Type B pancreatic cell (in vitro differentiated cells): ENCODE measurements around the gene NR2F1. TPM values are rescaled to one million over a fixed set of nuclear protein-coding genes. Genes with fewer than 3 reads are reported as not detected.

Source experiments
- DNase-seq: peaks from one replicate; pipeline ENCODE4 v3.0.0; 2021; ENCODE audit warnings: mixed read lengths; ENCODE audit not compliant: unreplicated experiment; ENCODE audit errors: extremely low spot score
- H3K27ac Mint-ChIP-seq: 2 replicates; pipeline ENCODE4 v1.8.0; 2021; ENCODE audit warnings: mild to moderate bottlenecking, mixed read lengths
- H3K27me3 Mint-ChIP-seq: 2 replicates; pipeline ENCODE4 v1.8.0; 2021; ENCODE audit warnings: mixed read lengths
- H3K36me3 Mint-ChIP-seq: 2 replicates; pipeline ENCODE4 v1.8.0; 2021; ENCODE audit warnings: mixed read lengths
- H3K4me1 Mint-ChIP-seq: one replicate; pipeline ENCODE4 v1.8.0; 2021; ENCODE audit warnings: mixed read lengths; ENCODE audit not compliant: unreplicated experiment
- H3K4me3 Mint-ChIP-seq: 2 replicates; pipeline ENCODE4 v1.8.0; 2021; ENCODE audit warnings: mild to moderate bottlenecking, mixed read lengths
- H3K9me3 Mint-ChIP-seq: 2 replicates; pipeline ENCODE4 v1.8.0; 2021; ENCODE audit warnings: mixed read lengths
- total RNA-seq: library from RNA; stranded (reverse); gene quantifications from 2 replicates; pipeline ENCODE4 v1.2.1, GENCODE V29; 2021; ENCODE audit warnings: low replicate concordance
- TF ChIP-seq, protein P1 (sequence below): fragments of 200-600 bp; sonication (generic); conservative IDR thresholded peaks from 2 replicates; pipeline ENCODE4 v1.5.0; 2021; ENCODE audit warnings: antibody characterized with exemption, mild to moderate bottlenecking

Gene NR2F1
- total RNA-seq, 1 donor from 2014 or later, result 126 TPM

DNA sequence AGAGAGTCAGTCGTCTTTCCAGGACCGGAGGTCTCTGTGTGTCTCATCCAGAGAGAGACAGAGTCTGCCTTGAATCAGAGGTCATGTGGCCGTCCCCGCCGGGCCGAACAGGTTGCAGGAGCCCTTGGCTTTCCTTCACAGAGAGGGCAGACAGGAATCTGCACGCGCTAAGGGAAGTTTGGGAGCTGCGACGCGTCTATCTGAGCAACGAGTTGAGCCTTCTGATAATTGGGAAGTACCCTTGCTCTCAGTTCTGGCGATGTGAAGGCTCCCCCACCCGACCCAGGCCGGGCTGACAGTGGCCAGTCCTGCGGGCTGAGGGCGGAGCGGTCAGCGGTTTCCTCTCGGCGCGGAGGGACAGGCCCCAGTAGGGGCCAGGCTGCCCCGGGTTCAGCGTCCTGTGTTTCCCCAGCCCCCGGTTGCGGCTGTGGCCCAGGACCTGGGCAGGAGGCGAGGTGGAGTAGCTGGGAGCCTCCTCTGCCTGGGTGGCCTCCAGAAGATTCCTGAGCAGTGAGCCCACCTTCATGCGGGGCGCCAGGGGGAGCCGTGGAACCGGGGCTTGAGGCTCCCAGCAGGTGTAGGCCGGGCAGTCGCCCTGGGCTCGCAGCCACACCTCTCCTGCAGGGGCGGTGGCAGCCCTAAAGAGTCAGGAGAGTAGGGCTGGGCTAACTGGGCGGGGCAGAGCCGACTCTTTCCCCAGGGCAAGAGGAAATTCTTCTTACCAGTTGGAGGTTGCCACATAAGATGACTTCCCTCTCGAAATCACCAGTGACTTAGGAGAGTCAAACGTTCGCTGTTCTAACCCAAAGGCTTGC is 13.9 kb downstream of the NR2F1 start:
- Mint-ChIP-seq H3K27ac (no peak overlapping the region), H3K9me3 (no peaks in the 10 kb centered on the region), H3K36me3 (peaks cover 32% of the 10 kb centered on the region), H3K4me1 (peaks cover 11% of the 10 kb centered on the region), H3K4me3 (no peak overlapping the region), H3K27me3 (peaks cover 48% of the 10 kb centered on the region)
- DNase-seq, result no peak
- TF ChIP-seq, protein P1, sequence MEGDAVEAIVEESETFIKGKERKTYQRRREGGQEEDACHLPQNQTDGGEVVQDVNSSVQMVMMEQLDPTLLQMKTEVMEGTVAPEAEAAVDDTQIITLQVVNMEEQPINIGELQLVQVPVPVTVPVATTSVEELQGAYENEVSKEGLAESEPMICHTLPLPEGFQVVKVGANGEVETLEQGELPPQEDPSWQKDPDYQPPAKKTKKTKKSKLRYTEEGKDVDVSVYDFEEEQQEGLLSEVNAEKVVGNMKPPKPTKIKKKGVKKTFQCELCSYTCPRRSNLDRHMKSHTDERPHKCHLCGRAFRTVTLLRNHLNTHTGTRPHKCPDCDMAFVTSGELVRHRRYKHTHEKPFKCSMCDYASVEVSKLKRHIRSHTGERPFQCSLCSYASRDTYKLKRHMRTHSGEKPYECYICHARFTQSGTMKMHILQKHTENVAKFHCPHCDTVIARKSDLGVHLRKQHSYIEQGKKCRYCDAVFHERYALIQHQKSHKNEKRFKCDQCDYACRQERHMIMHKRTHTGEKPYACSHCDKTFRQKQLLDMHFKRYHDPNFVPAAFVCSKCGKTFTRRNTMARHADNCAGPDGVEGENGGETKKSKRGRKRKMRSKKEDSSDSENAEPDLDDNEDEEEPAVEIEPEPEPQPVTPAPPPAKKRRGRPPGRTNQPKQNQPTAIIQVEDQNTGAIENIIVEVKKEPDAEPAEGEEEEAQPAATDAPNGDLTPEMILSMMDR, result peak; percentile 34

DNA sequence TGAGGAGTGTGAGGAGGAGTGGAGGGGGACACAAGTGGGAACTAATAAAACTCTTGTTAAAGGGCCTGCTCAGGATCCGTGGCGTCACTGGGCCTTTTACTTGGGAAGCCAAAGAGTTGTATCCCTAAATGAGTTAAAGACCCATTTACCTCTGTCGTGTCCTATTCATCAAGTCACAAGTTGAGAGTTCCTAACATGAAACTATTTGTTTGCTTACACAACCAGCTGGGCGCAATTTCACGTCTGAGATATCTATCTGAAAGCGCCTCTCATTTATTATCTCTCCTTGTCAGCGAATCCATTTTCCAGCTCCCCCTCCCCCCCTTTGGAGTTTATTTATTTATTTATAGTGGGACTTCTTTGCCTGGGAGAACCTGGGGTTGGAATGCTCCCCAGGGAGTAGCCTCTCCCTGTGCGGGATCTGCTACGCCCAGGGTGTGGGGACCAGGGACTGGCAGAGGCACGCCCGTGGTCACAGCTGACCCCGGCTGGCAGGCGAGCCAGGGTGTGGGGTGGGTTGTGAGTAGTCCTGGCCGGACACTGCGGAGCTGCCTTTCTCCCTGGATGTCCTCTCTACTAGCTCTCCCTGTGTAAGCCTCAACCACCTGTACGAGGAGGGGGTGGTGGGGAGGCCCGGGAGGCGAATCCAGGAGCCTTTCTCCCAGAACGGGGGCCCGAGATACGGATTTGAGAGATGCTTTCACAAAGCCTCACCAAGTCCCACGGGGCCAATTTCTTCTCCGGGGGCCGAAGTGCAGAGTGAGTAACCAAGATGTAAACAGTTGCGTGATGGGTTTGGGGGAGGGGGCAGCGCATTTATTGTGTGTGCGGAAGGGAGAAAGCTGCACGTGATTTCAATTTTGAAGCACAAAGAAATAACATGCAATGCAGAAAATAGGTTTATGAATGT is 15.3 kb downstream of the NR2F1 start:
- DNase-seq, result no peak
- Mint-ChIP-seq H3K4me1 (peaks cover 12% of the 10 kb centered on the region), H3K27me3 (peaks cover 34% of the 10 kb centered on the region), H3K36me3 (peaks cover 25% of the 10 kb centered on the region), H3K4me3 (peak overlapping the region; percentile 59), H3K27ac (no peak overlapping the region), H3K9me3 (no peaks in the 10 kb centered on the region)
- TF ChIP-seq, protein P1, result no peak

DNA sequence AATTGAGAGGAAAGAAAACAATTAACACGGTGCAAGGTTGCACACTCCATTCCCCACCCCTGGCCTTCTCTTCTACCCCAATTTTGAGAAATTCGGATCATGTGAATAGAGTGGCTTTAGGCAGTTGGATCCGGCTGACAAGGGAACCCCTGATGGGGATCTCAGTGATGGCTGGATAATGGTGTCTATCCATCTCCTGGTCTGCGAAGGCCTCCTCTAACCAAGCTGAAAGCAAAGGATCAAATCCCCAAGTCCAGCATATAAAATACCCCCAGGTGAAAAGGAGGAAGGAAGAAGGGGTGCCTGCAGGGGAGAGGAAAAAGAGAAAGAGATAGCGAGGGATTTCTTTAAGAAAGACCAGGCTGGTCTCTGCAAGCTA is 16.0 kb downstream of the NR2F1 start:
- TF ChIP-seq, protein P1, result no peak
- Mint-ChIP-seq H3K4me1 (peaks cover 16% of the 10 kb centered on the region), H3K9me3 (no peaks in the 10 kb centered on the region), H3K27me3 (peaks cover 28% of the 10 kb centered on the region), H3K27ac (no peak overlapping the region), H3K36me3 (peaks cover 19% of the 10 kb centered on the region), H3K4me3 (no peak overlapping the region)
- DNase-seq, result no peak

GRCh38 chr5:93599399-93600120 is 16.5 kb downstream of the NR2F1 start:
- DNase-seq, result no peak
- TF ChIP-seq, protein P1, result peak; percentile 57

GRCh38 chr5:93600409-93601070 is 17.5 kb downstream of the NR2F1 start:
- peaks cover 27% of the 10 kb centered on the region for H3K4me1 Mint-ChIP-seq
- H3K9me3 Mint-ChIP-seq, result no peaks in the 10 kb centered on the region
- peaks cover 26% of the 10 kb centered on the region for H3K27me3 Mint-ChIP-seq
- peaks cover 7% of the 10 kb centered on the region for H3K36me3 Mint-ChIP-seq
- no peak for DNase-seq
- no peak overlapping the region for H3K4me3 Mint-ChIP-seq
- no peak overlapping the region for H3K27ac Mint-ChIP-seq
- TF ChIP-seq, protein P1, result no peak

More at GRCh38 chr5:93599399-93600120, 16.5 kb downstream of the NR2F1 start:
- Mint-ChIP-seq H3K27ac (no peak overlapping the region), H3K4me1 (peaks cover 17% of the 10 kb centered on the region), H3K9me3 (no peaks in the 10 kb centered on the region), H3K4me3 (no peak overlapping the region), H3K36me3 (peaks cover 13% of the 10 kb centered on the region), H3K27me3 (peaks cover 26% of the 10 kb centered on the region)
